HG02610 (cell line): ENCODE data around the gene CYP1B1.
A peak's percentile ranks its signal among the peaks of the same experiment; 100 is the strongest.
"Not testable (repeated sequence)": the region's sequence is repeated elsewhere in the genome, so short reads cannot be mapped to it uniquely, and the experiment has no call there.

Source experiments
- ATAC-seq: cut with Tn5 transposase; IDR thresholded peaks from one replicate; pipeline ENCODE4 v1.9.1; 2021; ENCODE audit warnings: mild to moderate bottlenecking, moderate library complexity; ENCODE audit not compliant: unreplicated experiment

The CYP1B1 gene

GRCh38 chr2:38037757-38038621 lies 38.0 kb downstream of the CYP1B1 start:
- ATAC-seq = peak; percentile 73

GRCh38 chr2:38037325-38037724 lies 38.6 kb downstream of the CYP1B1 start:
- no peak for ATAC-seq

GRCh38 chr2:38035968-38036367 lies 40.0 kb downstream of the CYP1B1 start:
- no peak for ATAC-seq

DNA sequence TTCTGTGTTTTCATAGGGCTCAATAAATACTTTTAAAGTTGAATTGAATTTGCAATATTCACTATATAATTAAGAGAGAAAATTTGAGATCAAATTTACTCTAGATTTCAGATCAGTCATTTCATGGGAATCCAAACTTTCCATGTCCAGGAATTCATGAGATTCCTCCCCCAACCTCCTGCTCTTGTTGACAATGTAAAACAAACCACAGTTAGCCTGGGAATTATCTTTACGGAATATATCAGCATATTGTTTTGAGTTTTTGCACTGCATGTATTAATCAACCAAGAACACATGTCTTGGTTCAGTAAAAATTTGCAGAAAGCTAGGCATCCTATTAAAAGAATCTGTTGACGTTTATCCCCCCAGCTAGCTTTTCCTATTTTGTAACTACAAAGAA lies 42.3 kb downstream of the CYP1B1 start:
- no peak for ATAC-seq

- ATAC-seq = no peak
These were observed 43.0 kb downstream of the CYP1B1 start for GRCh38 chr2:38032946-38033345.

DNA sequence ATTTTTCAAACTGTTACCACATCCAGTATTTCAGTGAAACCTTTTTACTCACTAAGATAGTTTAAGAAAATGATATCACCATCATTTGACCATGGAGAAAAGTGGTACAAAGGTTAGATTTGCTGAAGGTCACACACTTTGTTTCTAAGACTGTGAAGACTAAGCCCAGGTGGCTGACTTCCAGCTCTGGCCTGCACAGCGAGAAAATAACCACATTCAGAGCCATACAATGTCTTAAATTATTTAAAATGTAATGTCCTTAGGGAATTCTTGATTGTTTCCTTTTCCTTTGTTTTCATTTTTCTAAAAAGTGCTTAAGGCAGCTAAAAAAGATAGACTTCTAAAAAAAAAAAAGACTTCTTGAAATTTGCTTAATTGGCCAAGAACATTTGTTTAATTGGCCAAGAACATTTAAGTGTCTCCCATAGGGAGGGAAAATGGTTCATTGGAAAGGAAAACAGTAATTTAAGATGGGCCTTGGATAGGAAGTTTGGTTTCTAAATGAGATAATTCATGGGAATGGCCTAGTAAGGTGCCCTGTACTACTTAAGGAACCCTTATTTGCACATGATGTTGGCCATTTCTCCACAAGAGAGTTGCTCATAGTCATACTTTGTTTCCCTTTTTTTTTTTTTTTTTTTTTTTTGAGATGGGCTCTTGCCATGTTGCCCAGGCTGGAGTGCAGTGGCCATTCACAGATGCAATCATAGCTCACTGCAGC lies 45.2 kb downstream of the CYP1B1 start:
- ATAC-seq = no peak

- no peak for ATAC-seq
These were observed 46.4 kb downstream of the CYP1B1 start for GRCh38 chr2:38029512-38029911.

GRCh38 chr2:38028829-38029228 lies 47.1 kb downstream of the CYP1B1 start:
- no peak for ATAC-seq

- no peak for ATAC-seq
These were observed 49.1 kb downstream of the CYP1B1 start for GRCh38 chr2:38026846-38027245.

- ATAC-seq = no peak
These were observed 54.4 kb downstream of the CYP1B1 start for GRCh38 chr2:38021589-38021988.

DNA sequence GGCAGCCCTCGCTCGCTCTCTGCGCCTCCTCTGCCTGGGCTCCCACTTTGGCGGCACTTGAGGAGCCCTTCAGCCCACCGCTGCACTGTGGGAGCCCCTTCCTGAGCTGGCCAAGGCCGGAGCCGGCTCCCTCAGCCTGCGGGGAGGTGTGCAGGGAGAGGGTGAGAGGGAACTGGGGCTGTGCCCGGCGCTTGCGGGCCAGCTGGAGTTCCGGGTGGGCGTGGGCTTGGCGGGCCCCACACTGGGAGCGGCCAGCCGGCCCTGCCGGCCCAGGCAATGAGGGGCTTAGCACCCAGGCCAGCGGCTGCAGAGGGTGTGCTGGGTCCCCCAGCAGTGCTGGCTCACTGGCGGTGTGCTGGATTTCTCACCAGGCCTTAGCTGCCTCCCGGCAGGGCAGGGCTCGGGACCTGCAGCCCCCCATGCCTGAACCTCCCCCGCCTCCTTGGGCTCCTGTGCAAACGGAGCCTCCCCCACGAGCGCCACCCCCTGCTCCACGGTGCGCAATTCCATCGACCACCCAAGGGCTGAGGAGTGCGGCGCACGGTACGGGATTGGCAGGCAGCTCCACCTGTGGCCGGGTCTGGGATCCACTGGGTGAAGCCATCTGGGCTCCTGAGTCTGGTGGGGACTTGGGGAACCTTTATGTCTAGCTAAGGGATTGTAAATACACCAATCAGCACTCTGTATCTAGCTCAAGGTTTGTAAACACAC lies 55.4 kb downstream of the CYP1B1 start:
- ATAC-seq = not testable (repeated sequence)

DNA sequence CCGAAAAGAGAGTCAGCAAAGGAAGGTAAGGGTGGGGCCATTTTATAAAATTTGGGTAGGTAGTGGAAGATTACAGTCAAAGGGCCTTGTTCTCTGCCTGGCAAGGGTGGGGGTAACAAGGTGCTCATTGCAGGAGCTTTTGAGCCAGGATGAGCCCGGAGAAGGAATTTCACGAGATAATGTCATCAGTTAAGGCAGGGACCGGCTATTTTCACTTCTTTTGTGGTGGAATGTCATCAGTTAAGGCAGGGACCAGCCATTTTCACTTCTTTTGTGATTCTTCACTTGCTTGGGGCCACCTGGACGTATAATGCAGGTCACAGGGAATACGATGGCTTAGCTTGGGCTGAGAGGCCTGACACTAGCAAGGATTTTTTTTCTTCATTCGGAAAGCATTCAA lies 58.1 kb downstream of the CYP1B1 start:
- no peak for ATAC-seq
